Cardiac septum (tissue), 1 donor: ENCODE data around the gene ZNF618. TPM values are rescaled to one million over a fixed set of nuclear protein-coding genes. Genes with fewer than 3 reads are reported as not detected.

Source experiments
- DNase-seq: peaks from one replicate; pipeline ENCODE4 v3.0.0-alpha.2; 2020; ENCODE audit warnings: low spot score
- intact Hi-C: fragments of 100-400 bp; cut with DNase I; formaldehyde crosslinking; loops from one replicate; pipeline ENCODE4 v1.14.0; 2022
- total RNA-seq: library from RNA; stranded (reverse); fragmentation: NEBNext Ultra II Directional; extraction: Animal tissue kit (Norgen Biotek cat#: 25700); gene quantifications from one replicate; pipeline ENCODE4 v1.2.1, GENCODE V29; 2021
- donor health status: DM: no; HTN: no; CAD: no.

Gene ZNF618
- total RNA-seq, 1 donor from 2014 or later, result 1.7 TPM

DNA sequence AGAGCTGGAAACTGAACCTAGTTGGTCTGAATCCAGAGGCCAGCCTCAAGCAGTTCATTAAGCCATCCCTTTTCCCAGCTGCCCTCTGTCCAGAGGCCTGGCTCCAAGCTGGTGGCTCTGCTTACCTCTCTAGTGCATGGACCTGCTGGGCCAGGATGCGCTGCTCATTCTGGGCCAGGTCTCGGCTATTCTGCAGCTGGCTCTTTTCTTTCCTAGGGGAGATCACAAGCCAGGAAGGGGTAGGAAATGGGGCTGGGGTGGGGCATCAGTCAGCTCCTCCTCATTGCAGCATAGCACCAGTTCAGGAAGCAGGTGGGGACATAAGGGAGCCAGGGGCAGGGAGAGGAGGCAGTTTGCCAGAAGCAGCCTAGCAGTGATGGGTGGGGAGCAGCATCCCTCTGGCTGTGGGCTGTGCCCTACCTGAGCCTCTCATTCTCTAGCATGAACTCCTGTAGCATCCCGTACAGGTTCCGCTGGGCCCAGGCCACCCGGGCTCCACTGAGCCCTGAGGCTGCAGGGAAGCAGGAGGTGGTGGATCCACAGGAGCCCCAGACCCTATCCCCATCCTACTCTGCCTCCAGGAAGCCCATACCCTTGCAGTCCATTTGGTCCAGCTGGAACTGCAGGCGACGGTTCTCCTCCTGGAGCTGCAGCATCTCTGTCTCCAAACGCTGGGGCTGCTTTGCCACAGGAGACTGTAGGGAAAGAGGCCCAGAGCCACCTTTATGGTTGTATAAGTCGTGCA, 217.8 kb downstream of the ZNF618 start:
- DNase-seq, result no peak
- intact Hi-C loops, result no loop called here

DNA sequence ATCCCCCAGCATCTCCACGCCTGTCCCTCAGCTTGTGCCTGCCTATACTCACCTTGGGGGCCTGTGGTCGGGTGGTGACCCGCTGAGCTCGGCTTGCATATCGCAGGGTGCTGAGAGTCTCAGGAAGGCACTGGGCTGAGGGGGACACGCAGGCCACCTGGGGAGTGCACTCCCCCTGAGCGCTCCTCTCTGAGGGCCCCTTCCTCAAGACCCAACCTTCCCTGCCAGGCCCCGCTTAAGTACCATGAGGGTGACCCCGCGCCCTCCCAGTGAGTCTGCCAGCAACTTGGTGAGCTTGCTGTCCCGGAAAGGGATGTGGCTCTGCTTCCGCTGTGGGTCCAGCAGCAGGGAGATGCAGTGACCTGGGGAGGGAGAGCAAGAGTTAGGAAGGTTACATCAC, 218.9 kb downstream of the ZNF618 start:
- intact Hi-C loops, result no loop called here
- DNase-seq, result no peak

DNA sequence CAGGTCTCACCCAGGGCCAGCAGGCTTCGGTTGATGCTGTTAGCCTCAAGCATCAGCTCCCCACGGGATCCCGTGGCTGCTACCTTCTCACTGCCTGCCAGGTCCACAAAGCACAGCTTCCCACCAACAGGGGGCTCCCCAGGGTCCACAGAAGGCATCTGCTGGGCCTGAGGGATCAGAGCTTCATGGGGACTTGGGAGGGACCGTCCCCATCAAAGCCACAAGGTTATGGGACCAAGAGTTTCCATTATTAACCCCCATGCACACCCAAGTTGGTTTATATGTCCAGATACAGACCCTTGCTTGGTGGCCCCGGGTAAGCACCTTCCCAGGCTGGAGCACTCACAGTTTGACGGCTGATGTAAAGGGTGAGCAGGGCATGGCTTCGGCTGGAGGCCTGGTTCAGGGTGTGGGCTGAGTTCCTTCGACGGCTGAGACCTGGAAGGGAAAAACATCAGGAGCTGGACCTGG, 220.0 kb downstream of the ZNF618 start:
- no peak for DNase-seq
- intact Hi-C loops, result no loop called here

DNA sequence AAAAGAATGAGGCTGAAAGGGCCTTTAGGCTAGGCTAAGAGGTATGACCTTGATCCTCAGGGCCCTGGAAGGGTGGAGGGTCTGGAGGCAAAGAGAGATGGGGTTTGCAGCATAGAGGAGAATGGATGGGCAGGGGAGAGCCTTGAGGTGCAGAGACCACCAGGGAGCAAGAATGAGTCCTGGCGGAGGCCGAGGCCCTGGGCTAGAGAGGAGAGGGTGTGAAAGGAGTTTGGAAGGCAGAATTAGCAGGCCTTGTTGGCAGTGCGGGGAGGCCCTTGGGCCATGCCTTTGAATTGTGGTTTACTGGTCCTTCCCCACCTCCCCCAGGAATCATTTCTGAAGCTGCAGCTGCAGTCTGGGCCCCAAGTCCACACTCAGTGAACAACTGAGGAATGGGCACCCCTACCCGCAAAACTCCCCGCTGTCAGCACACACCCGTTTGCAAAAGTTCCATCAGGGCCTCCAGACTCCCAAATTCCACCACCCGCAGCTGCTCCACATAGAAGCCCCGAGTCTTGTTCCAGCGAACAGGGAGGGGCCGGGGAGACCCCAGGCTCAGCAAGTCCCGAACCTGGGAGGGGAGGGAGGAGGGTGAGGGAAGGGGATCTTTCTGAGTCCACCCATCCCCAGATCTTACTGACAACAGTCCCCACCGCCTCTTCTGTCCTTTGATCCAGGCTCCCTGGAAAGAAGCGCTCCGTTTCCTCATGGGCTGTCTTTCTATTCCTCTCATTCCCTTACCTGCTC, 220.9 kb downstream of the ZNF618 start:
- intact Hi-C loops, result no loop called here
- DNase-seq, result no peak

DNA sequence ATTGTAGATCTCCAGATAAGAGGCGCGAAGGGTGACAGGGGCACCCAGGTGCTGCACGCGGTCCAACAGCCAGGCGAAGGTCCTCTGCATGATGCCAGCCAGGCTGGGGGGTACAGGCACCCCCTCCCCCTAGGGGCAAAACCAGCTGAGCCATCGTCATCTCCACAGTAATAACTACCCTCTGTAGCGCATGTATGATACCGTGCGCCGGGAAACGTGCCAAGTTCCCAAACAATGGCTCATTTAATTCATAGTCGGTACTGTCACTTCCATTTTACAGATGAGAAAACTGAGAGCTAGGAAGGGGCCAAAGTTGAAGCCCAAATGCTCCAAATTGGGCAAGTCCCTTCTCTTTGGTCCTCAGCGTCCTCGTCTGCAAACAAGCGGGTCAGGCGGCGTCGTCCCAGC, 221.5 kb downstream of the ZNF618 start:
- intact Hi-C loops, result no loop called here
- no peak for DNase-seq

DNA sequence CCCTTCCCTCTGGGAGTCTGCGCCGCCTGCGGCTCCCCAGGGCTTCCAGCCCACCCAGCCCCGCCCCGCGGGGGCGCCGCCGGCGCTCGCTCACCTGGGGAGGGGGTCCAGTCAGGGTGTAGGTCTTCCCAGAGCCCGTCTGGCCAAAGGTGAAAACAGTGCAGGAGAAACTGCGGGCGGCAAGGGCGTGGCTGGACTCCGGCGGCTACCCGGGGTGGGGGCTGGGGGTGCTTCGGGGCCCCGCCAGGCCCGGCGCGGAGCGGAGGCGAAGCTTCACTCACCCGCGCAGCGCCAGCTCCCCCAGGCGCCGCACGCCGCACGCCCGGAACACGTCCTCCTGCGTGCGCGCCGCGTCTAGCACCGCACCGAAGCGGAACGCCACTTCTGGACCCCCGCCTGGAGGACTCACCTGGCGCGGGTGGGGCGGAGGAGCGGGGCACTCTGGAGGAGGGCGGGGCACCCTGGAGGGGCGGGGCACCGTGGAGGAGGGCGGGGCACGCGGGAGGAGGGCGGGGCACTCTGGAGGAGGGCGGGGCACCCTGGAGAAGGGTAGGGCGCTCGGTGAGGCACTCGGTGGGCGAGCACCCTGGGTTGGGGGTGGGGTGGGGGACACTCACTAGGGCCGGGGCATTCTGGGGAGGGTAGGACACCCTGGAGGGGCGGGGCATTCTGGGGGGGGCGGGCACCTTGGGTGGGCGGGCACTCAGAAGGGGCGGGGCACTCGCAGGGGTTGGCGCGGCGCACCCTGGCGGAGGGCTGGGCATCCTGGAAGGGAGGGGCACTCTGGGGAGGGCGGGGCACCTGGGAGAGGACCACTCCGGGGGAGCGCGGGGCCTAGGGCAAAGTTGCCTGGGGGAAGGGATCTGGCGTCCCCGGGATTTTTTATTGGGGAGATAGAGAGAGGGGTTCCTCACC, 222.2 kb downstream of the ZNF618 start:
- intact Hi-C loops, result no loop called here
- DNase-seq, result no peak

DNA sequence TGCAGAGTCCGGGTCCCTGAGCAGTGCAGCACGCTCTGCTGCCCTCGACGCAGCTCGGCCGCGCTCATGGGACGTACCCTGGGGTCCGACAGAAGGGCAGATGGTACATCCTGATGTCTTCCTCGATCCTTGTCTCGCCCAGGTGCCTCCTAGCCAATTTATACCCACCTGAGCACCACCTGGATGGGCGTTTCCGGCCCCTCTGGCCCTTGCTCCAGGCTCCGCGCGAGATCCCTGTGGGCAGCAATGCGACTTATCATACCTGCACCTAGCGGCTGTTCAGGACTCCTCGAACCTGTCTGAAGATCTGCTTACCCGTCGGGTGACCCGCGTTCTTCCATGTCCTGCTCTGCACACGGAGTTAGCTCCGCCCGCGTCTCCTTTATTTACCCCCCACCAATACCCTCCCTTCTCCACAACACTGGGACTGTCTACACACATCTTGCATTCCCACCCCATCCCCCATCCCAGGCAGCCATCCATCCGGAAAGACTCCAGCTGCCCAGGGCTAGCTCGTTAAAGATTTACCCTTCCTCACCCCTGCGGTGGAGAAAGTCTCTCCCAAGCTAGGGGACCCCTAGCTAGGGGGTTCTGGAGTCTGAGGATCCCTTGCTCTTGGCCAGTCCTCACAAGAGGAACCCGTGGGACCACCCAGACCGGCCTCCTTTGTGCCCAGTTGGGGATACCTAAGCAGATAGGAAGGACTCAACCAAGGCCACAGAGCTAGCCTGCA, 223.0 kb downstream of the ZNF618 start, which contains the start of gene KIF12:
Gene KIF12, minus strand, starts transcription at position 357 of the 733 bp plus-strand sequence. Its CDS starts 16 bp downstream, at position 341.
- intact Hi-C loops, result no loop called here
- no peak for DNase-seq

DNA sequence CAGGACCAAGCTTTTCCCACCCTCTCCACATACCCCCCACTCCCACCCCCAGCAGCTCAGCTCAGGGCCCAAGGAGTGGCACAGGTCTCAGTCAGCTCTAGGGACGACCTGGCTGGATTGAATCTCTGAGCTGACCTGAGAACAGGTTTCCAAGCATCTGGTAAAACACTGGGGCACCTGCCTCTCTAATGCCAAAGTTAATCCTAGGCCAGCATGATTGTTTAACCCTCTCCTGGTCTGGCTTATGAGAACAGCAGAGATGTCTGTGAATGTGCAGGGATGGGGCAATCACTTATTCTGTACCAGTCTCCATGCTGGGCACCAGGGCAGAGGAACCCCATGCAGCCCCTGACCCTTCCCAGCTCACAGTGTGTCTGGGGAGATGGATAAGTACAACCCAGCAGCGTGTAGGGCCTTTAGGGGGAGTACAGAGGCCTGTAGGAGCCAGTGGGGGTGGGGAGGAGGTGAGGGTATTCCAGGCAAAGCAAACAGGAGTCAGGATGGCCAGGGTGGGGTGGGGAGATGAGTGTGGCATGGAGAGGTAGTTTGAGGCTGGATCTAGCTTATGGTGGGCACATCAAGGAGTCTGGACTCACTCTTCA, 223.7 kb downstream of the ZNF618 start:
- no peak for DNase-seq

DNA sequence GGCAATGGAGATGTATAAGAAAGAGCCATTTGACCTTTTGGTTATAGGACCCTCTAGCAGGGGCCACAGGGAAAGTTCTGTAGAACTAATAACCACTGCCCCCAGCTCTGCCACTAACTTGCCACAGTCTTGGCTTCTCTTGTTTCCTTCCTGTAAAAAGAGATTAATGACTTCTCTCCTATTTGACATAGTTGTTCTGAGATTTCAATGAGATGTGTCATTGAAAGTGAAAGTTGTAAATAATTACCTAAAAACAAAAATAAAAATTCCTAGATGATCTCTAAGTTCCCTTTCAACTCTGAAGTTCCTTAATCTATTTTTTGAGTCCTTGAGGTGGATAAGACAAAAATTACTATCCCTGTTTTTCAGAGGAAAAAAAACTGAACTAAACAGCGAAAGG, 224.4 kb downstream of the ZNF618 start:
- intact Hi-C loops, result no loop called here
- no peak for DNase-seq

More for the DNA sequence above, 223.7 kb downstream of the ZNF618 start:
- intact Hi-C loops, result no loop called here

DNA sequence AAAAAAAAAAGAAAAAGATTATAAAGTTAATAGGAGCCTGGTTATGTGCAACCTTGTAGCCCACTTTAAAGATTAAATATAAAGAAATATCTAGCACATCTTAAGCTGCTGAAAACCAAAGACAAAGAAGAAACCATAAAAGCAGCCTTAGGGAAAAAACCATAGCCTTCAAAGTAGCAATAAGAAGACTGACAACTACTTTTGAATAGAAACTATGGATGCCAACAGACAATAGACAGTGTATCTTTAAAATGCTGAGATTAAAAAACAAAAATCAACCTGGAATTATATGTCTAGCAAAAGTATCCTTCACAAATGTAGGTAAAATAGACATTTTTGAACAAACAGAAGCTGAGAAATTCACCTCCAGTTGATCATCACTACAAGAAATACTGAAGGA, 226.4 kb downstream of the ZNF618 start:
- intact Hi-C loops, result no loop called here
- DNase-seq, result no peak

DNA sequence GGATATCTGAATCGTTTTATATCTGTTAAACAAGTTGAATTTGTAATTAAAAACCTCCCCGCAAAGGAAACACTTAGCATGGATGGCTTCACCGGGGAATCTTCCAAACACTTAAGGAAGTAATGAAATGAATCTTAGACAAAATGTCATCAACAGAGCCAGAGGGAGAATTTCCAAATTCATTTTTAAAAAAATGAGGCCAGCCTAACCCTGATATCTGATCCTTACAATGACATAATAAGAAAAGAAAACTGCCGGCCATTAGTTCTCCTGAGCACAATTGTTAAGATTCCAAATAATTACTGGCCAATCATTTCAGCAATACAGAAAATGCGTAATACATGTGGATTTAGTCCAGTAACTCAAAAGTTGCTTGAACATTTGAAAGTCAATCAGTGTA, 229.1 kb downstream of the ZNF618 start:
- intact Hi-C loops, result loop anchor here (5.0 kb wide), 1 partner anchor 167 kb away; no protein-coding TSS in a partner anchor
- no peak for DNase-seq

Other genes with a start within 250 kb of the ZNF618 start
- not detected for gene AMBP, start 202.0 kb downstream of the ZNF618 start, total RNA-seq
- gene KIF12, start 223.0 kb downstream of the ZNF618 start, total RNA-seq, result not detected